ENCODE results near the gene KNDC1.
A peak's percentile ranks its signal among the peaks of the same experiment; 100 is the strongest.
"Not testable (repeated sequence)": the region's sequence is repeated elsewhere in the genome, so short reads cannot be mapped to it uniquely, and the experiment has no call there.

KNDC1 gene

DNA sequence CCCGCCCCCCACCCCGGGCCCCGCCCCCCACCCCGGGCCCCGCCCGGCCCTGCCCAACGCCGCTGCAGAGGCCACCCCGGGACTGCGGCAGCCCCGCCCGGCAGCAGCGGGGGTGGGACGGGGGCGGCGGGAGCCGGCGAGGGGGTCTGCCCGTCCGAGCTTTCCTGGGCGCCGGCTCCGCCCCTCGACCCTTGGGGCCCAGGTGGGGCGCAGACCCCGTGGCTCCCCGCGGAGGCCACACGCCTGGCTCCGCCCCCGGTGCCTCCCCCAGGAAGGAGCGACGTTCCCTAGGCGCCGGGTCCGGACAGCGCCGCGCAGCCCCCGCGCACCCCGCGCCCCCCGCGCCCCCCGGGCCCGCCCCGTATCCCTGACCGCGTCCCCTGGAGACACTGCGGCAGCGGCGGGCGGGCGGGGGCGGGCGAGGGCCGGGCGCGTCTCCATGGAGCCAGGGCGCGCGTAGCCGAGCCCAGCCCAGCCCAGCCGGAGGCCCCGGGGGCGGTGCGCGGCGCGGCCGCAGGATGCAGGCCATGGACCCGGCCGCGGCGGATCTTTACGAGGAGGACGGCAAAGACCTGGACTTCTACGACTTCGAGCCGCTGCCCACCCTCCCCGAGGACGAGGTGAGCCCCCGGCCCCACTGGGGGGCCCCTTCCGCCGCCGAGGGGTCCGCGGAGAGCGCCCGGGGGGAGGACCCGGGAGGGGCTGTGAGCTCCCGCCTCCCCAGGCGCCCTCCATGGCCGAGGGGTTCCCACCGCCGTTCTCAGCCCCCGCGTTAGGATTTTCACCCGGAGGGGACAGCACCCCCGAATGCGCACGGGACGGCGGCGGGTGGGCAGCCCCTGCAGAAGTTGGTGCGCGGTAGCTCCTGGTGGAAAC is at the start of gene KNDC1:
TSS of gene KNDC1 (plus strand) at position 270 of the 876 bp plus-strand sequence. CDS start at position 519, 249 bp downstream.
- DNase-seq, result peak; percentile 29

GRCh38 chr10:133110609-133111275 is 49.3 kb upstream of the KNDC1 start:
- no peak for DNase-seq

- DNase-seq, result not testable (repeated sequence)
Measured at GRCh38 chr10:133111640-133112039, 48.4 kb upstream of the KNDC1 start.

DNA sequence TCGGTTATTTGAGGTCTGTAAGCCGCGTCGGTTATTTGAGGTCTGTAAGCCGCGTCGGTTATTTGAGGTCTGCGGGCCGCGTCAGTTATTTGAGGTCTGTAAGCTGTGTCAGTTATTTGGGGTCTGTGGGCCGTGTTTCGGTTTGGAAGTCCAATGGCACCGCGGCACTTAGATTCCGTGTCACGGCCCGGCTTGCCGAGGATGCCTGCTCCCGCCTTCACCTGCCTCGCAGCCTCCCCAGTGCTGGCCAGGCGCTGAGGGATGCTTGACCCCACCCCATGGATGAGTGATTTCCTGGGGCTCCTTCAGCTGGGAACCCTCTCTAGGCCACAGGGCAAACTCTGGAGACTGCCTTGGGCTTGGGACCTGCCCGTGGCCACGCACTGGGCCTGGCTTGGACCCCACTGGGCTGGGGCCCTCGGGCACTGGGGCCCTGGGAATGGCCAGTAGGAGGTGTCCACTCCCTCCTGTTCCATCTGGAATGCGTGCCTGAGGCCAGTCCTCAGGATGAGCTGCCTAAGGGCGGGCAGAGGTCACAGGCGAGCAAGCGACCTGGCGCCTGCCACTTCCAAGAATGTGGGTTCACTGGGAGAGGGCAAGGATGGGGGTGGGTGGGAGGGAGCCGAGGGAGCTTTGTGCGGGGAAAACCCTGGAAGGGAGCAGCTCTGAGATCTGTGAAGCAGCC is 46.7 kb upstream of the KNDC1 start:
- no peak for DNase-seq

GRCh38 chr10:133113847-133114246 is 46.2 kb upstream of the KNDC1 start:
- DNase-seq, result no peak

GRCh38 chr10:133114251-133114650 is 45.8 kb upstream of the KNDC1 start:
- no peak for DNase-seq

- no peak for DNase-seq
Measured at GRCh38 chr10:133114726-133115452, 45.1 kb upstream of the KNDC1 start.

DNA sequence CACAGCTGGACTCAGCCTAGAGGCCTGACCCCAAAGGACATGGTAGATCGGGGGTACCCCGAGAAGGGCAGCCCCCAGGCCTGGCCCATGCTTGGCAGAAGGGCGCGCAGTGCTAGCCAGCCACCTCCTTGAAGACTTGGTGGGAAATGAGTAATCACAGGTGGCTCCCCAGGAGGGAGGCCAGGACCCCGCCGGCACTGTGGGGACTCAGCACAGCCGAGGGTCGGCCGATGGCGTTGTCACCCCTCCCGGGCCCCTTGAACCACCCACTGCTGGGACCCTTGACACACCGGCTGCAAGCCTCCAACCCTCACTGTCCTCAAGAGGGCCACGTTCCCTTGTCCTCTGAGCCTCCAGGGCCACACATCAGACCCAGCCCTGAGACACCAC is 44.6 kb upstream of the KNDC1 start:
- no peak for DNase-seq

DNA sequence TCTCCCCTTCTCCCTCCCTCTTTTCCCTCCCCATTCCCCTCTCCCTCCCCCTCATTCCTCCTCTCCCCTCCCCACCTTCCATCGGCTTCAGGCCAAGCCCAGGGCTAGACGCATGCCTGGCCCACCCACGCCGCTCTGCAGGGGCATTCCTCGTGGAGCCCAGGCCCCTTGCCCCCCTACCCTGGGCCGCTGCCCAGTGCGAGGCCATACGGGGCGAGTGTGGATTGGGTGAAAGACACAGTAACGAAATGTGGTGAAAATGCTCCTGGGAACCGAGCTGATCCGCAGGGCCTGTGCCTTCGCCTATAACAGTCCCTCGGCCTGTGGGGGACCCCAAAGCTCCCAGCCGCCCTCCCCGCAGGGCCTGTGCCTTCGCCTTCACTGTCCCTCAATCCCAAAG is 44.0 kb upstream of the KNDC1 start:
- no peak for DNase-seq

DNA sequence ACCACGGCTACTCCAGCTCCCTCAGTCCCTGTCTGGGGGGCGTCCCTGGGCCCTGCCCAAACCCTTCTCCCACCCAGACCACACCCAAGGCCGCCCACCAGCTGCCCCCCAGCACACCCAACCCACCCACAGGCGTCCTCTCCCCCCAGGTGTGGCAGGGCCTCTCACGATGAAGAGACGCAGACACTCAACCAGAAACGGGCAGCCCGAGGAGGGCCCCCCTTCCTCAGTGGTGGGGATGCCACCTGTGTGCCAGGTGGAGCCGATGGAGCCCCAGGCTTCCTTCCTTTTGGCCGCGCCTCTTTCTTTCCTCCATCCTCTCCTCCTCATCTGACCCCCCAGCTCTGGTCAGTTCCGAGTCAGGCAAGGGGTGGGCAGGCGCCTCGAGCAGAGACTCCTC is 43.6 kb upstream of the KNDC1 start:
- no peak for DNase-seq

DNA sequence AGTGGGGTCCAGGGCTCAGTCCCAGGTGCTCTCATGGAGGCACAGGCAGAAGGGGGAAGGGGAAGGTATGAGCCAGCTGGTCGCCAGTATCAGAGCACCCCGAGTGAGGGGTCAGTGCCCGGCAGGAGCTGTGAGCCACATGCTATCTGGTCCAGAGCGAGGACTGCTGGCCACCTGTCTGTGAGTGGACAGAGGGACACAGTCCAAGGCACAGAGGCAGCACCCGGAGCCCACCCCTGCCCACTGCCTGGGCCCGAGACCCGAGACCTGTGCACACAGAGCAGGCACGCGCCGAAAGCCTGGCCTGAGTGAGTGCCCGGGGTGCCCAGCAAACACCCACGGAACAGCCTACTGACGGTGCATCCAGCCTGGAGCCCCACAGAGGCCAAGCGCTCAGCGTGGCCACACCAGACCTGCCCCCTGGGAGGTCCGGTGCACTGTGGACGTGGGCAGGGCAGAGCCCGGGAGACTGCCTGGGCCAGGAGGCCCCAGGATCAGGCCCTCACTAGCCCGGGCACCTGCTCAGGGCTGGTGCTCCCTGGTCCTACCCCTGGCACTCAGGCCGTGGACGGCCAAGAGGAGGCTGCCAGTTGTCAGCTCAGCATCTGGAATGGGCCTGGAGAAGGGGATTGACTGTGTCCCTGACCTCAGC is 42.9 kb upstream of the KNDC1 start:
- no peak for DNase-seq

DNA sequence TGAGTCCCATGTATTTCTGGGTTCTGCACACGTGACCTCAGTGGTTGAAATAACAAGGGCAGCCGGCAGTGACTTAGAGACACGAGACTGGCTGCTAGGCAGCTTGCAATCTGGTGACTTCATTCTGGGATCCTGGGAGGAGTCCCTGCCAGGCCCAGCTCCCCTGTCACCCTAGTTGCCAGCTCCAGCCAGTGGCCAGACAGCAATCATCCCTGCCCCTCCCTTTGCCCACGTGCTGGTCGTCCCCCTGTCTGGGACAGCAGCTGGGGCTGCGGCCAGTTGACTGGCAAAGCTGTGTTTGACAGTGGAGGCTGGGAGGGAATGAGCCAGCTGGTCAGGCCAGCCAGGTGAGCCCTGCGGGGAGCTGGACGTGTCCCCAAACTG is 42.3 kb upstream of the KNDC1 start:
- DNase-seq, result no peak

DNA sequence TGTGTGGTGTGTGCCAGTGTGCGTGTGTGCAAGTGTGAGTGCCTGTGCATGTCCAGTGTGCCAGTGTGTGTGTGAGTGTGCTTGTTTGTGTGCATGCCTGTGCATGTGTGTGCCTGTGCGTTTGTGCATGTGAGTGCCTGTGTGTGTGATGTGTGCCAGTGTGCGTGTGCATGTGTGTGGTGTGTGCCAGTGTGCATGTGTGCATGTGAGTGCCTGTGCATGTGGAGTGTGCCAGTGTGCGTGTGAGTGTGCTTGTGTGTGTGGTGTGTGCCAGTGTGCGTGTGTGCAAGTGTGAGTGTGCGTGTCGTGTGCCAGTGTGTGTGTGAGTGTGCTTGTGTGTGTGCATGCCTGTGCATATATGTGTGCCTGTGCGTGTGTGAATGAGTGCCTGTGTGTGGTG is 38.5 kb upstream of the KNDC1 start:
- DNase-seq, result no peak

DNA sequence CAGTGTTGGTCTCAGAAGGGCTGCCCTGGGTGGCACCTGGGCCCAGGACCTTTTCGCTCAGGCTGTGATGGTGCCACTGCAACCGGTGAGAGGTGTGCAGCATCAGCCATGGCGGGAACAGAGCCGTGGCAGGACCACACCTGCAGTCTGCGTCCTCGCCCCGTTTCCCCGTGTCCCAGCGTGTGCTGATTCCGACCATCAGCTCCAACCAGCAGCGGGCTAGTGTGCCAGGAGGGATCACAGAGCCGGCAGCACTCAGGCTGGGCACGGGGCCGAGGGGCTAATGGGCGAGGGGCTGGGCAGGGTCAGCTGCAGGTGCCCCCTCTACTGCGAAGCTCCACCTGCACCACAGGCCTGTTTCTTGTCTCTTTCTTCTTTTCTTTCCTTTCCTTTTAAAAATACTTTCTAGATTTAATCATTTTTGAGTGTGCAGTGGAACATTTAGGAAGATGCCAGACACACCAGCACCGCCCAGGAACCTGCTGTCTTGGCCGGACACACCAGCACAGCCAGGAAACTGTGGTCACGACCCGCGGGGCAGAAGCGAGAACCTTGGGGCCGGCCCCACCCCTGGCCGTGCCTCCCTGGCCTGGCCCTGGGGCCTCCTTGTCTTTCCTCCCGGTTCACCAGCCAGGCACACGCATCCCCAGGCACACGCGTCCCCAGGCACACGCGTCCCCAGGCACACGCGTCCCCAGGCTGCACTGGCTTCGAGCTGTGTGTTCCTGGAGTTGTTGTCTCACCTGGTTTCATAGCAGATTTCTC is 37.7 kb upstream of the KNDC1 start:
- no peak for DNase-seq

DNA sequence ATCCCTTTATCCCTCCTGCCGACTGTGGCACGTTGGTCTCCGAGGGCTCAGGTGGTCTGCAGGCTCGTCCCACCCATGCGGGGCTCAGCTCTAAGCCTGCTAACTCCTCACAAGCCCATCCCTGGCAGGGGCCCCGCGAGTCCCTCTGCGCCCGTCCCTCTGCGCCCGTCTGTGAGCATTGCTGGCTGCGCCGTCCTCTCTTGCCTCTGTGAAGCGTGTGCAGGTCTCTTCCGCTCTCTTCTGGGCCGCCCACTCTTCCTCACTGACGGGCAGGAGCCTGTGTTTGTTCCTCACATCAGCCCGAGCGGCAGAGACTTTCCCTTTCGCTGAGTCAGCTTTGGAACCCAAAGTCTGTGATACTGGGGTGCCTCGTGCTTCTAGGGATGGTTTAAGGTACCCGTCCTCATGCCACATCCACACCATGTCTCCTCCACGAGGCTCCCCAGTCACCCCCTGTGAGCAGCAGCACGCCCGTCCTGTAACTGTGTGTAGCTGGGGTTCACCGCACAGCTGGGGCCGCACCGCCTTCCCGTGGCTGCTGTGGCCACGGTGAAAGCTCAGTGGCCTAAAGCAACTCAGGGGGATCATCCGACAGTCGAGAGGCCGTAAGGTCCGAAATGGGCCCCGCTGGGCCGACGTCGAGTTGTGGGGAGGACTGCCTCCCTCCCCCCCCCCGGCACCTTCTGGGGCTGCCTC is 36.8 kb upstream of the KNDC1 start:
- DNase-seq, result no peak

- no peak for DNase-seq
Measured at GRCh38 chr10:133123746-133124356, 36.2 kb upstream of the KNDC1 start.

DNA sequence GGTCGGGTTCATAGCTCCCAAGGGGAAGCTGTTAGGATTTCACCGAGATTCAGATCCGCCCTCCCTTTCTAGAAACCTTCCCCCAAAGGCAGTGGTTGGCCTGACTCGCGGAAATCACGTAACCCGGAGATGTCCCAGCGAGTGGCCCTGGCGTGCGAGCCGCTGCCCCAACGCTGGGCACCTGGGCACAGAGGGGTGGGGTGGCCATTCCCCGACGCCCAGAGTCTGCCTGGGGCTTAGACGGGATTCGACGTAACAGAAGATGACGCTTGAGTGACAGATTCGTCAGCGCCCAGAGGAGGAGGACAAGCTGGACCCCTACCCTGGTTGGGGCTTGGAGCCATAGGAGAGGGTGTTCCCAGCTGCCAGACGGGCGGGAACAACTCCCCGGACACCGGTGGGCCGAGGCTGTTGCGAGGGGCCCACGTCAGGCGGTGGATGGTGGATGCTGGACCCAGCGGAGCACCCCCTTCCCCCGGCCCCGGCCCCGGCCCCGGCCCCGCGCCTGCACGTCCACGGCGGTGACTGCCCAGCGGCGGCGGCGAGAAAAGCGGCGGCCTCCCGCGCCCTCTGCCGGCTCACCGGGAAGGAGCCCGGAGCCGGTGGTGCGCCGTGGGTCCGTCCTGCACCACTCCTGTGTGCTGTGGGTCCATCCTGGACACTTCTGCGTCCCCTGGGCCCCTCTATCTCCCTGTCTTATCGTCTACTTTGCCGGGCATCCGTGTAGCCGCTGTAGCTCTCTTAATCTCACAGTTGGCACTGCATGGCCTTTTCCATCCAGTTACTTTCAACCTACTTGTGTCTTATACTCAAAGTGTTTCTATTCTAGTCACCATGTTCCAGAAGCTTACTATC is 35.4 kb upstream of the KNDC1 start:
- no peak for DNase-seq

GRCh38 chr10:133125901-133126300 is 34.1 kb upstream of the KNDC1 start:
- DNase-seq, result no peak

- no peak for DNase-seq
Measured at GRCh38 chr10:133126431-133127290, 33.4 kb upstream of the KNDC1 start.

Measured in NCI-H69 (cell line).